ENCODE data around the gene ALDH8A1. TPM values are rescaled to one million over a fixed set of nuclear protein-coding genes. Genes with fewer than 3 reads are reported as not detected.

Gene ALDH8A1
- total RNA-seq, 1 donor from 2014 or later = 1.0 TPM

- no peak for DNase-seq (ENCODE audit: low spot score)
These were observed 1.8 kb upstream of the ALDH8A1 start for GRCh38 chr6:134951494-134952263.

GRCh38 chr6:134950482-134950881, 581 bp upstream of the ALDH8A1 start:
- no peak for DNase-seq (ENCODE audit: low spot score)

GRCh38 chr6:134948691-134949090, 1.2 kb downstream of the ALDH8A1 start:
- DNase-seq (ENCODE audit: low spot score) = no peak

GRCh38 chr6:134948142-134948541, 1.8 kb downstream of the ALDH8A1 start:
- no peak for DNase-seq (ENCODE audit: low spot score)

- no peak for DNase-seq (ENCODE audit: low spot score)
These were observed 4.9 kb downstream of the ALDH8A1 start for GRCh38 chr6:134945045-134945444.

GRCh38 chr6:134943522-134944111, 6.3 kb downstream of the ALDH8A1 start:
- no peak for DNase-seq (ENCODE audit: low spot score)

GRCh38 chr6:134938896-134939295, 11.0 kb downstream of the ALDH8A1 start:
- no peak for DNase-seq (ENCODE audit: low spot score)

GRCh38 chr6:134937426-134937825, 12.5 kb downstream of the ALDH8A1 start:
- no peak for DNase-seq (ENCODE audit: low spot score)

GRCh38 chr6:134936931-134937330, 13.0 kb downstream of the ALDH8A1 start:
- no peak for DNase-seq (ENCODE audit: low spot score)

GRCh38 chr6:134936476-134936875, 13.4 kb downstream of the ALDH8A1 start:
- DNase-seq (ENCODE audit: low spot score) = no peak

GRCh38 chr6:134934793-134935485, 15.0 kb downstream of the ALDH8A1 start:
- DNase-seq (ENCODE audit: low spot score) = no peak

GRCh38 chr6:134932535-134933470, 17.1 kb downstream of the ALDH8A1 start:
- DNase-seq (ENCODE audit: low spot score) = no peak

GRCh38 chr6:134932098-134932497, 17.8 kb downstream of the ALDH8A1 start:
- no peak for DNase-seq (ENCODE audit: low spot score)

- DNase-seq (ENCODE audit: low spot score) = no peak
These were observed 19.4 kb downstream of the ALDH8A1 start for GRCh38 chr6:134930463-134930862.

- DNase-seq (ENCODE audit: low spot score) = no peak
These were observed 21.6 kb downstream of the ALDH8A1 start for GRCh38 chr6:134928151-134928900.

- no peak for DNase-seq (ENCODE audit: low spot score)
These were observed 24.1 kb downstream of the ALDH8A1 start for GRCh38 chr6:134925800-134926199.

- DNase-seq (ENCODE audit: low spot score) = no peak
These were observed 28.1 kb downstream of the ALDH8A1 start for GRCh38 chr6:134921721-134922261.

GRCh38 chr6:134921276-134921675, 28.6 kb downstream of the ALDH8A1 start:
- DNase-seq (ENCODE audit: low spot score) = no peak

GRCh38 chr6:134920422-134920821, 29.5 kb downstream of the ALDH8A1 start:
- no peak for DNase-seq (ENCODE audit: low spot score)

- no peak for DNase-seq (ENCODE audit: low spot score)
These were observed 31.4 kb downstream of the ALDH8A1 start for GRCh38 chr6:134918418-134918961.

Data from mucosa of gallbladder (tissue), 1 donor.